Neutrophil (primary cell): ENCODE results near the gene IGSF9B.

ENCODE experiments used
- H3K27ac ChIP-seq: fragments of 200-600 bp; sonication (generic); 2 replicates; pipeline ENCODE4 v1.5.1; 2016; ENCODE audit warnings: mild to moderate bottlenecking, moderate library complexity
- H3K27me3 ChIP-seq: fragments of 200-600 bp; sonication (generic); 2 replicates; pipeline ENCODE4 v1.6.0; 2016; ENCODE audit warnings: mild to moderate bottlenecking
- H3K36me3 ChIP-seq: fragments of 200-600 bp; sonication (generic); 2 replicates; pipeline ENCODE4 v1.5.1; 2017
- H3K4me1 ChIP-seq, 2 experiments: fragments of 200-600 bp in 1 of 2; sonication (generic) in 1 of 2; 1 replicate in 1 of 2; 2 replicates in 1 of 2; pipeline versions ENCODE4 v1.5.1 to v1.6.1; 2013 to 2016; ENCODE audit warnings: low read depth in 1 of 2, low read length in 1 of 2, mild to moderate bottlenecking in 1 of 2, moderate library complexity in 1 of 2; ENCODE audit not compliant: control insufficient read depth in 1 of 2, insufficient read depth in 1 of 2
- H3K4me3 ChIP-seq, 2 experiments: fragments of 200-600 bp in 1 of 2; sonication (generic) in 1 of 2; 1 replicate in 1 of 2; 2 replicates in 1 of 2; pipeline ENCODE4 v1.5.1; 2013 to 2016; ENCODE audit warnings: low read depth in 1 of 2, low read length in 1 of 2, mild to moderate bottlenecking in 1 of 2, moderate library complexity in 1 of 2
- H3K9me3 ChIP-seq: fragments of 200-600 bp; sonication (generic); 2 replicates; pipeline ENCODE4 v1.5.1; 2016
- CTCF ChIP-seq: fragments of 200-600 bp; sonication (generic); IDR thresholded peaks from 2 replicates; pipeline ENCODE4 v1.5.1; 2016; ENCODE audit warnings: antibody characterized with exemption

Gene IGSF9B

GRCh38 chr11:133903875-133904817 is 52.6 kb downstream of the IGSF9B start:
- Histone ChIP-seq H3K27me3 (no peaks in the 10 kb centered on the region), H3K4me3 (no peak overlapping the region), H3K9me3 (no peaks in the 10 kb centered on the region), H3K4me1 (no peaks in the 10 kb centered on the region), H3K36me3 (no peaks in the 10 kb centered on the region), H3K27ac (no peak overlapping the region)
- no peak for TF ChIP-seq CTCF

GRCh38 chr11:133903056-133903455 is 53.7 kb downstream of the IGSF9B start:
- Histone ChIP-seq H3K9me3 (no peaks in the 10 kb centered on the region), H3K27me3 (no peaks in the 10 kb centered on the region), H3K4me1 (no peaks in the 10 kb centered on the region), H3K4me3 (no peak overlapping the region), H3K36me3 (no peaks in the 10 kb centered on the region), H3K27ac (no peak overlapping the region)
- TF ChIP-seq CTCF, result no peak

- Histone ChIP-seq H3K4me3 (no peak overlapping the region), H3K27ac (no peak overlapping the region), H3K36me3 (no peaks in the 10 kb centered on the region), H3K27me3 (no peaks in the 10 kb centered on the region), H3K9me3 (no peaks in the 10 kb centered on the region), H3K4me1 (no peaks in the 10 kb centered on the region)
- TF ChIP-seq CTCF, result no peak
Observed at GRCh38 chr11:133902506-133902905, 54.3 kb downstream of the IGSF9B start.

- no peak for TF ChIP-seq CTCF
- Histone ChIP-seq H3K36me3 (no peaks in the 10 kb centered on the region), H3K4me1 (no peaks in the 10 kb centered on the region), H3K4me3 (no peak overlapping the region), H3K27ac (no peak overlapping the region), H3K27me3 (no peaks in the 10 kb centered on the region), H3K9me3 (no peaks in the 10 kb centered on the region)
Observed at GRCh38 chr11:133901999-133902398, 54.8 kb downstream of the IGSF9B start.

- H3K27ac ChIP-seq, result no peak overlapping the region
- no peaks in the 10 kb centered on the region for H3K9me3 ChIP-seq
- TF ChIP-seq CTCF, result no peak
Observed at GRCh38 chr11:133901316-133901715, 55.5 kb downstream of the IGSF9B start.

More at GRCh38 chr11:133901316-133901715, 55.5 kb downstream of the IGSF9B start:
- no peak overlapping the region for H3K4me3 ChIP-seq
- no peaks in the 10 kb centered on the region for H3K4me1 ChIP-seq
- no peaks in the 10 kb centered on the region for H3K27me3 ChIP-seq
- H3K36me3 ChIP-seq, result no peaks in the 10 kb centered on the region
